Lung (tissue), 12 donors: Measurements from ENCODE around the gene KCNQ5. TPM values are rescaled to one million over a fixed set of nuclear protein-coding genes. Genes with fewer than 3 reads are reported as not detected.

Source experiments
- ATAC-seq: fragments of 200-7000 bp; cut with Tn5 transposase; one replicate; pipeline ENCODE4 v1.9.1; 2020; ENCODE audit warnings: moderate number of reproducible peaks; ENCODE audit not compliant: insufficient read depth, low FRiP score
- DNase-seq, 3 donors: peaks; one replicate each; pipeline ENCODE4 v3.0.0-alpha.2; 2013 to 2017
- H3K27ac ChIP-seq, 2 donors: one replicate each; pipeline ENCODE4 v1.5.1; 2013; ENCODE audit warnings: mild to moderate bottlenecking in 2 of 2, moderate library complexity in 2 of 2, control low read depth in 1 of 2, inconsistent platforms in 1 of 2, low read depth in 1 of 2, low read length in 1 of 2
- H3K27me3 ChIP-seq, 3 donors: one replicate each; pipeline ENCODE4 v1.5.1; 2013; ENCODE audit warnings: low read length in 2 of 3; ENCODE audit not compliant: control insufficient read depth in 3 of 3, insufficient read depth in 3 of 3
- H3K36me3 ChIP-seq, 4 donors: one replicate each; pipeline ENCODE4 v1.5.1; 2013; ENCODE audit warnings: low read length in 4 of 4, mild to moderate bottlenecking in 1 of 4, moderate library complexity in 1 of 4; ENCODE audit not compliant: control insufficient read depth in 4 of 4, insufficient read depth in 4 of 4
- H3K4me1 ChIP-seq, 5 donors: one replicate each; pipeline ENCODE4 v1.5.1; 2013; ENCODE audit warnings: low read length in 5 of 5, mild to moderate bottlenecking in 2 of 5, moderate library complexity in 1 of 5; ENCODE audit not compliant: control insufficient read depth in 5 of 5, insufficient read depth in 5 of 5
- H3K4me3 ChIP-seq: one replicate; pipeline ENCODE4 v1.5.1; 2013; ENCODE audit warnings: mild to moderate bottlenecking, control low read depth, moderate library complexity
- H3K9ac ChIP-seq, 2 donors: one replicate each; pipeline ENCODE4 v1.5.1; 2013; ENCODE audit warnings: low read length in 2 of 2, control low read depth in 1 of 2; ENCODE audit not compliant: insufficient read depth in 1 of 2
- H3K9me3 ChIP-seq, 4 donors: one replicate each; pipeline ENCODE4 v1.5.1; 2013; ENCODE audit warnings: low read length in 3 of 4, mild to moderate bottlenecking in 1 of 4, moderate library complexity in 1 of 4; ENCODE audit not compliant: control insufficient read depth in 4 of 4, insufficient read depth in 3 of 4
- CTCF ChIP-seq: IDR thresholded peaks from 2 replicates; pipeline ENCODE4 v1.5.1; 2012; ENCODE audit warnings: mild to moderate bottlenecking; ENCODE audit errors: control extremely low read depth, extremely low read depth
- WGBS, 2 donors: extraction: QIAGEN DNeasy Blood & Tissue Kit; methylation state at CpG; one replicate each; pipeline ENCODE4 v1.1.7; 2013; 5-methylcytosine and 5-hydroxymethylcytosine counted together
- polyA plus RNA-seq, 2 donors: library from polyadenylated mRNA; stranded (reverse); fragments of 200-250 nt; gene quantifications; one replicate each; pipeline ENCODE4 v1.2.1, GENCODE V29; 2013
- total RNA-seq, 2 donors: library from RNA; depleted of rRNA in 1 of 2; stranded (reverse); fragments of >200 nt in 1 of 2; gene quantifications; one replicate each; pipeline ENCODE4 v1.2.1, GENCODE V29; 2014 to 2021
- donor health status: control.
- donor health status: control.
- donor health status: Bipolar disorder and iron deficiency.
- donor health status: healthy.
- donor health status: DM: yes; HTN: yes; CAD: no.

Gene KCNQ5
- total and polyA plus RNA-seq, 4 donors, result 0.12 to 5.7 (median 0.46) TPM

DNA sequence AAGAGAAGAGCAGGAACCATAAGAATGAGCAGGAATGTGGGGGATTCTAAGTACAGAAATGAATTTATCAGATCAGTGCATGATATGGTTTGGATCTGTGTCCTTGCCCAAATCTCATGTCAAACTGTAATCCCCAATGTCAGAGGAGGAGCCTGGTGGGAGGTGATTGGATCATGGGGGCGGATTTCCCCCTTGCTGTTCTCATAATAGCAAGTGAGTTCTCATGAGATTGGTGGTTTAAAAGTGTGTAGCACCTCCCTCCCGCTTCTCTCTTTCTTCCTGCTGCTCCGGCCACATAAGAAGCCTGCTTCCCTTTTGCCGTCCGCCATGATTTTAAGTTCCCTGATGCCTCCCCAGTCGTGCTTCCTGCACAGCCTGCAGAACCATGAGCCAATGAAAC, 554.2 kb downstream of the KCNQ5 start:
- Histone ChIP-seq H3K27me3 (peaks cover 0 to 3% (median 0%) of the 10 kb centered on the region in 3 donors), H3K36me3 (no peaks in the 10 kb centered on the region), H3K27ac (no peak overlapping the region), H3K4me1 (peaks cover 0 to 3% (median 0%) of the 10 kb centered on the region in 5 donors), H3K4me3 (no peak overlapping the region), H3K9me3 (peaks cover 0 to 2% (median 0%) of the 10 kb centered on the region in 4 donors), H3K9ac (no peak overlapping the region)
- ATAC-seq (no peak), DNase-seq (no peak)
- TF ChIP-seq CTCF, result no peak
- 83 to 86% methylated on average over 6 of the region's 6 CpGs for WGBS, 2 donors

DNA sequence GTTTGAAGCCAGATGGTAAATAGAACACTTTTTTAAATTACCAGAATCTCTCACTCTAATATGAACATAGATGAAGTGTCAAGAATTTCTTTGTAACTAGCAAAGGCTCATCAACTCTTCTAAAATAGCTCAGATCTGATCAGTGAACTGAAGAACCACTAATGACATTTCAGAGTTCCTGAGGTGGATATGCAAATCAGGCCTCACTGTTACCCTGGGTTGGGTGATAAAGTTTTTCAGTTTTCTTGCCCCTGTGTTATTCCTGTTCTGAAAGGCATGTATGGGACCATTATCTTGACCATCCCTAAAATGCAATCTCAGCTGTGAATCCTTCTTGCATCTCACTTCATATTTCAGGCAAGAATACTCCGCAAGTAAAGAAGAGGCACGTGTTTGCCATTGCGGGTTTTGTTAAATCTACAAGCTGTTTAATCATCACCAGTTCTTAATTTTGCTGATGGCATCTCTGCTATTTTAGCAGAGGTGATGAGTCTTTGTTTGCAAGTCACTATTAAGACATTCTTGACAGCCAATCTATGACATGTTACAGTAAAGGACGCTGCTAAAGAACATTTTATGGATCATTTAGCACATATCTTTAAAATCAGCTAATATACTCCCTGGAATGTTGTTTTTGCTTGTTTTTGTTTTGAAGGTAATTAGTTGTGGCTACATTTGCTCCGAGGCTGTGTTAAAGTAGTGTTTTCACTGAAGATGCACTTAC, 555.5 kb downstream of the KCNQ5 start:
- WGBS, 2 donors, result 78 to 86% methylated on average over 5 of the region's 5 CpGs
- no peak overlapping the region for H3K27ac ChIP-seq
- H3K36me3 ChIP-seq, result no peaks in the 10 kb centered on the region
- no peak for DNase-seq
- H3K9me3 ChIP-seq, result peaks cover 0 to 2% (median 0%) of the 10 kb centered on the region in 4 donors
- peaks cover 0 to 3% (median 0%) of the 10 kb centered on the region in 5 donors for H3K4me1 ChIP-seq
- no peaks in the 10 kb centered on the region for H3K27me3 ChIP-seq
- no peak for ATAC-seq
- no peak overlapping the region for H3K9ac ChIP-seq
- H3K4me3 ChIP-seq, result no peak overlapping the region
- TF ChIP-seq CTCF, result no peak

- ATAC-seq, result no peak
- H3K9me3 ChIP-seq, result peaks cover 0 to 2% (median 0%) of the 10 kb centered on the region in 4 donors
- WGBS, 2 donors, result 78 to 87% methylated on average over 6 of the region's 6 CpGs
- no peak overlapping the region for H3K4me3 ChIP-seq
- no peaks in the 10 kb centered on the region for H3K36me3 ChIP-seq
- no peak overlapping the region for H3K9ac ChIP-seq
- peaks cover 0 to 3% (median 0%) of the 10 kb centered on the region in 5 donors for H3K4me1 ChIP-seq
- H3K27me3 ChIP-seq, result no peaks in the 10 kb centered on the region
- no peak for DNase-seq
- H3K27ac ChIP-seq, result no peak overlapping the region
- TF ChIP-seq CTCF, result no peak
Observed at GRCh38 chr6:73180076-73180738, 558.3 kb downstream of the KCNQ5 start.
